CD4-positive, CD25-positive, alpha-beta regulatory T cell (primary cell): ENCODE measurements around the gene CNGA1. TPM values are rescaled to one million over a fixed set of nuclear protein-coding genes. Genes with fewer than 3 reads are reported as not detected.
"Not testable (repeated sequence)": the region's sequence is repeated elsewhere in the genome, so short reads cannot be mapped to it uniquely, and the experiment has no call there.

Experiments
- ATAC-seq, 2 donors: fragments of 150-1000 bp; cut with Tn5 transposase; one replicate each; pipeline ENCODE4 v1.10.0; 2021; ENCODE audit warnings: low read depth in 2 of 2, moderate number of reproducible peaks in 2 of 2, moderate library complexity in 1 of 2
- DNase-seq, 3 donors: peaks; one replicate each; pipeline versions ENCODE4 v3.0.0 to v3.0.0-alpha.2; 2012 to 2022; ENCODE audit warnings: mixed read lengths in 1 of 3
- H3K27ac ChIP-seq: one replicate; pipeline ENCODE4 v1.7.0; 2013; ENCODE audit warnings: mild to moderate bottlenecking, low read length; ENCODE audit not compliant: insufficient read depth, poor library complexity, severe bottlenecking
- H3K27me3 ChIP-seq: one replicate; pipeline ENCODE4 v1.7.0; 2013; ENCODE audit warnings: low read length; ENCODE audit not compliant: control insufficient read depth, insufficient read depth
- H3K36me3 ChIP-seq: one replicate; pipeline ENCODE4 v1.7.0; 2013; ENCODE audit warnings: mild to moderate bottlenecking, low read length, moderate library complexity; ENCODE audit not compliant: control insufficient read depth, insufficient read depth
- H3K4me1 ChIP-seq: 2 replicates; pipeline ENCODE4 v1.7.0; 2013; ENCODE audit warnings: mild to moderate bottlenecking, low read length; ENCODE audit not compliant: insufficient read depth, control insufficient read depth, poor library complexity, severe bottlenecking
- H3K4me3 ChIP-seq: one replicate; pipeline ENCODE4 v1.7.0; 2013; ENCODE audit warnings: low read depth, mild to moderate bottlenecking, low read length, moderate library complexity
- H3K9me3 ChIP-seq, 2 experiments: 1 replicate in 1 of 2; 2 replicates in 1 of 2; pipeline ENCODE4 v1.7.0; 2013; ENCODE audit warnings: low read length in 2 of 2, mild to moderate bottlenecking in 1 of 2, moderate library complexity in 1 of 2; ENCODE audit not compliant: control insufficient read depth in 2 of 2
- H3K27ac Mint-ChIP-seq, 3 donors: one replicate each; pipeline ENCODE4 v1.8.0; 2020 to 2022; ENCODE audit warnings: mild to moderate bottlenecking in 3 of 3, mixed read lengths in 3 of 3, moderate library complexity in 2 of 3
- H3K27me3 Mint-ChIP-seq: one replicate; pipeline ENCODE4 v1.8.0; 2022; ENCODE audit warnings: mild to moderate bottlenecking, mixed read lengths
- H3K36me3 Mint-ChIP-seq: one replicate; pipeline ENCODE4 v1.8.0; 2020; ENCODE audit warnings: mixed read lengths
- H3K4me1 Mint-ChIP-seq, 4 donors: one replicate each; pipeline ENCODE4 v1.8.0; 2020 to 2022; ENCODE audit warnings: mixed read lengths in 4 of 4, mild to moderate bottlenecking in 1 of 4
- H3K4me3 Mint-ChIP-seq, 4 donors: one replicate each; pipeline ENCODE4 v1.8.0; 2020 to 2022; ENCODE audit warnings: mild to moderate bottlenecking in 4 of 4, mixed read lengths in 4 of 4, moderate library complexity in 3 of 4
- H3K9me3 Mint-ChIP-seq, 7 donors: one replicate each; pipeline ENCODE4 v1.8.0; 2020 to 2022; ENCODE audit warnings: mixed read lengths in 7 of 7, mild to moderate bottlenecking in 3 of 7, moderate library complexity in 2 of 7
- polyA plus RNA-seq, 4 donors: library from polyadenylated mRNA; unstranded; fragments of 300-500 nt; fragmentation: Illumina TruSeq; gene quantifications; one replicate each; pipeline ENCODE4 v1.2.3, GENCODE V29; 2021
- total RNA-seq: library from RNA; stranded (reverse); gene quantifications from one replicate; pipeline ENCODE4 v1.2.3, GENCODE V29; 2022

Gene CNGA1
- total and polyA plus RNA-seq, 5 donors from 2014 or later, result 0.06 TPM; not detected in 4

DNA sequence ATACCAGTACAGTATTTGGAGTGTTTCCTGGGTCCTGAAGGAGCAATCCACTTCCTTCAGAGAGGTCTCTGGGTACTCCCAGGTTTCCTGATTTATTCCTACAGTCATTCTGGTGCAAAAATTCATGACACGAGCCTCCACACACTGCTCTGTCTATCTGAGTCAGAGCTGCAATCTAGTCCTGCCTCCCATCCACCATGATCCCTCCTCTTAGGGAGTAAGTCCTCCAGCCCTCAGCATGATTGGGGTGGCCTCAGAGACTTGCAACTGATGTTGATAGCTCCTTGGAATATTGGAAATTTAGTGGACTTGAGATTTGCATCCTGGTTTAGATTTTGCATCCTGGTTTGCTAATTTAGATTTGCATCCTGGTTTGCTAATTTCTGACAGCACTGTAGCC is 20.5 kb downstream of the CNGA1 start:
- DNase-seq (no peak), ATAC-seq (no peak)
- no peaks in the 10 kb centered on the region for H3K36me3 ChIP-seq
- Mint-ChIP-seq H3K27me3 (peaks cover 4% of the 10 kb centered on the region), H3K36me3 (no peaks in the 10 kb centered on the region), H3K27ac (no peak overlapping the region), H3K9me3 (peaks cover 0 to 16% (median 6%) of the 10 kb centered on the region in 7 donors), H3K4me3 (no peak overlapping the region), H3K4me1 (peaks cover 0 to 5% (median 2%) of the 10 kb centered on the region in 4 donors)
- H3K4me1 ChIP-seq, result no peaks in the 10 kb centered on the region
- no peak overlapping the region for H3K4me3 ChIP-seq
- H3K27me3 ChIP-seq, result no peaks in the 10 kb centered on the region
- peaks cover 0 to 6% of the 10 kb centered on the region in 2 experiments for H3K9me3 ChIP-seq
- no peak overlapping the region for H3K27ac ChIP-seq

DNA sequence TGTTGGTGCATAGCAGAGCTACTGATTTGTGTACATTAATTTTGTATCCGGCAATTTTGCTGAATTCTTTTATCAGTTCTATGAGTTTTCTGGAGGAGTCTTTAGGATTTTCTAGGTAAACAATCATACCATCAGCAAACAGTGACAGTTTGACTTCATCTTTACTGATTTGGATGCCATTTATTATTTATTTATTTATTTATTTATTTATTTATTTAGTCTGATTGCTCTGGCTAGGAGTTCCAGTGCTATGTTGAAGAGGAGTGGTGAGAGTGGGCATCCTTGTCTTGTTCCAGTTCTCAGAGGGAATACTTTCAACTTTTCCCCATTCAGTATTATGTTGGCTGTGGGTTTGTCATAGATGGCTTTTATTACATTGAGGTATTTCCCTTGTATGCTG is 24.0 kb downstream of the CNGA1 start:
- not testable (repeated sequence) for H3K4me3 Mint-ChIP-seq, H3K36me3 ChIP-seq, DNase-seq, H3K27me3 ChIP-seq, H3K4me1 ChIP-seq, H3K4me1 Mint-ChIP-seq, H3K27me3 Mint-ChIP-seq, H3K4me3 ChIP-seq, H3K36me3 Mint-ChIP-seq, H3K27ac ChIP-seq, H3K27ac Mint-ChIP-seq, ATAC-seq
- H3K9me3 ChIP-seq, result peaks cover 7 to 10% of the 10 kb centered on the region in 2 experiments
- H3K9me3 Mint-ChIP-seq, result peaks cover 0 to 24% (median 17%) of the 10 kb centered on the region in 7 donors

DNA sequence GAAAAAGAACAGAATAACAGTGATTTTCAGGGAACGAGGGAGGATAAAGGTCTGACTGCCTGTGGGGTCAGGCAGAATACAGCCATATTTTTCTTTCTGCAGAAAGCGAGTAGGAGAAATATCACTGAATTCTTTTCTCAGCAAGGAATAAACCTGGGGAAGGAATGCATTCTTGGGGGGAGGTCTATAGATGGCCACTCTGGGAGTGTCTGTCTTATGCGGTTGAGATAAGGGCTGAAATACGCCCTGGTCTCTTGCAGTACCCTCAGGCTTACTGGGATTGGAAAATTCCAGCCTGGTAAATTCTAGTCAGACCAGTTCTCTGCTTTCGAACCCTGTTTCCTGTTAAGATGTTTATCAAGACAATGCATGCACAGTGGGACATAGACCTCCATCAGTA is 26.3 kb downstream of the CNGA1 start:
- ATAC-seq, result no peak
- Histone ChIP-seq H3K4me1 (no peaks in the 10 kb centered on the region), H3K4me3 (no peak overlapping the region), H3K27me3 (no peaks in the 10 kb centered on the region), H3K36me3 (no peaks in the 10 kb centered on the region), H3K27ac (no peak overlapping the region), H3K9me3 (peaks cover 7 to 10% of the 10 kb centered on the region in 2 experiments)
- Mint-ChIP-seq H3K4me1 (peaks cover 0 to 5% (median 2%) of the 10 kb centered on the region in 4 donors), H3K4me3 (no peak overlapping the region), H3K27me3 (peaks cover 4% of the 10 kb centered on the region), H3K9me3 (peaks cover 0 to 24% (median 17%) of the 10 kb centered on the region in 7 donors), H3K36me3 (no peaks in the 10 kb centered on the region), H3K27ac (no peak overlapping the region)
- no peak for DNase-seq

- H3K36me3 Mint-ChIP-seq, result no peaks in the 10 kb centered on the region
- no peak overlapping the region for H3K27ac Mint-ChIP-seq
- no peaks in the 10 kb centered on the region for H3K9me3 ChIP-seq
- H3K4me3 ChIP-seq, result no peak overlapping the region
- no peaks in the 10 kb centered on the region for H3K27me3 ChIP-seq
- no peak overlapping the region for H3K4me3 Mint-ChIP-seq
- DNase-seq, result no peak
- H3K9me3 Mint-ChIP-seq, result peaks cover 0 to 1% (median 0%) of the 10 kb centered on the region in 7 donors
- no peaks in the 10 kb centered on the region for H3K4me1 ChIP-seq
- H3K36me3 ChIP-seq, result no peaks in the 10 kb centered on the region
- no peaks in the 10 kb centered on the region for H3K4me1 Mint-ChIP-seq
- H3K27ac ChIP-seq, result no peak overlapping the region
- ATAC-seq, result no peak
- no peaks in the 10 kb centered on the region for H3K27me3 Mint-ChIP-seq
Measured at GRCh38 chr4:47974566-47974965, 41.9 kb downstream of the CNGA1 start.

GRCh38 chr4:47972721-47973120 is 43.8 kb downstream of the CNGA1 start:
- no peaks in the 10 kb centered on the region for H3K36me3 ChIP-seq
- no peaks in the 10 kb centered on the region for H3K4me1 ChIP-seq
- ATAC-seq (no peak), DNase-seq (no peak)
- H3K9me3 ChIP-seq, result no peaks in the 10 kb centered on the region
- Mint-ChIP-seq H3K9me3 (peaks cover 0 to 2% (median 0%) of the 10 kb centered on the region in 7 donors), H3K36me3 (no peaks in the 10 kb centered on the region), H3K4me3 (no peak overlapping the region), H3K27ac (no peak overlapping the region), H3K27me3 (peaks cover 4% of the 10 kb centered on the region), H3K4me1 (no peaks in the 10 kb centered on the region)
- no peak overlapping the region for H3K4me3 ChIP-seq
- no peaks in the 10 kb centered on the region for H3K27me3 ChIP-seq
- no peak overlapping the region for H3K27ac ChIP-seq

DNA sequence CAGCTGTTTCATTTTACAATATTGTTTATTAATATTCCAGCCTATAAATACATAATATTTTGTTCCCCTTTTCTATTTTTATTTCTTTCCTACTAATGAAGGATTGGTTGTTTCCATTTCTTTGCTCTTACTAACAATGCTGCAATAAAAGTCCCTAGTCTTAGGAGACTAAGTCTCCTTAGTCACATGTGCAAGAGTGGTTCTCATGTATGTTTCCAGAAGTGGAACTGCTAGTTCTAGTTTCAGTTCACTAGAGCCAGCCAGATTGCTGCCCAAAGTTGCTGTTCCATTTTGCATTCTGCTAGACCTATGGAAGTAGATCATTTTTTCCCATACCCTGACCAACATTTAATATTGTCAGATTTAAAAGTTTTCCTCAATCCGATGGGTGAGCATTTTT is 44.3 kb downstream of the CNGA1 start:
- H3K27me3 Mint-ChIP-seq, result peaks cover 4% of the 10 kb centered on the region
- H3K4me1 Mint-ChIP-seq, result no peaks in the 10 kb centered on the region
- H3K27ac ChIP-seq, result no peak overlapping the region
- H3K9me3 Mint-ChIP-seq, result peaks cover 0 to 2% (median 0%) of the 10 kb centered on the region in 7 donors
- DNase-seq (no peak), ATAC-seq (no peak)
- no peaks in the 10 kb centered on the region for H3K9me3 ChIP-seq
- H3K4me3 Mint-ChIP-seq, result no peak overlapping the region
- no peaks in the 10 kb centered on the region for H3K4me1 ChIP-seq
- H3K36me3 ChIP-seq, result no peaks in the 10 kb centered on the region
- no peaks in the 10 kb centered on the region for H3K36me3 Mint-ChIP-seq
- H3K4me3 ChIP-seq, result no peak overlapping the region
- H3K27me3 ChIP-seq, result no peaks in the 10 kb centered on the region
- H3K27ac Mint-ChIP-seq, result no peak overlapping the region

DNA sequence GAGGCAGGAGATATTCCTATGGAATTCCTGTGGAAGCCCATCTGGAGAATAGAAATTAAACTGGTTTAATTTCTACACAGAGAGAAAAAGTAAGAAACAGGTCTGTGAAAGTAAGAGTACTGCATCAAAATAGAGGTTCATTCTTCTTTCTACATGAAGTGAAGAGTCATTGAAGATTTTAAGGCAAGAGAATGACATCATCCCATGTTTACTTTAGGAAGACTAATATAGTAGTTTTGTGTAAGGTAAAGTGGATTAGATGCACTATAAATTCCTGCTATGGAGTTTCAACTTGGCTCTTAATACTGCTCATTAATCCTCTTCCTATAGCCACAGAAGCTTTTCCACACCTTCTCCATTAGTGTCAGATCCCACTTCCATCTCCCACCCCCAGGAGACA is 47.6 kb downstream of the CNGA1 start:
- Histone ChIP-seq H3K4me1 (no peaks in the 10 kb centered on the region), H3K4me3 (no peak overlapping the region), H3K36me3 (no peaks in the 10 kb centered on the region), H3K27ac (no peak overlapping the region), H3K9me3 (no peaks in the 10 kb centered on the region), H3K27me3 (peaks cover 2% of the 10 kb centered on the region)
- DNase-seq (no peak), ATAC-seq (no peak)
- no peaks in the 10 kb centered on the region for H3K36me3 Mint-ChIP-seq
- peaks cover 4% of the 10 kb centered on the region for H3K27me3 Mint-ChIP-seq
- H3K27ac Mint-ChIP-seq, result no peak overlapping the region
- H3K4me3 Mint-ChIP-seq, result no peak overlapping the region
- H3K9me3 Mint-ChIP-seq, result peaks cover 0 to 2% (median 0%) of the 10 kb centered on the region in 7 donors
- no peaks in the 10 kb centered on the region for H3K4me1 Mint-ChIP-seq

- Mint-ChIP-seq H3K4me1 (no peaks in the 10 kb centered on the region), H3K36me3 (no peaks in the 10 kb centered on the region)
- no peaks in the 10 kb centered on the region for H3K9me3 ChIP-seq
Measured at GRCh38 chr4:47954677-47955076, 61.8 kb downstream of the CNGA1 start.

More at GRCh38 chr4:47954677-47955076, 61.8 kb downstream of the CNGA1 start:
- Mint-ChIP-seq H3K27me3 (no peaks in the 10 kb centered on the region), H3K4me3 (no peak overlapping the region), H3K27ac (no peak overlapping the region), H3K9me3 (peaks cover 0 to 4% (median 0%) of the 10 kb centered on the region in 7 donors)
- DNase-seq (no peak), ATAC-seq (no peak)
- no peaks in the 10 kb centered on the region for H3K36me3 ChIP-seq
- no peaks in the 10 kb centered on the region for H3K4me1 ChIP-seq
- no peaks in the 10 kb centered on the region for H3K27me3 ChIP-seq
- no peak overlapping the region for H3K4me3 ChIP-seq
- H3K27ac ChIP-seq, result no peak overlapping the region
